Measurements from ENCODE around the gene HDAC7.

DNA sequence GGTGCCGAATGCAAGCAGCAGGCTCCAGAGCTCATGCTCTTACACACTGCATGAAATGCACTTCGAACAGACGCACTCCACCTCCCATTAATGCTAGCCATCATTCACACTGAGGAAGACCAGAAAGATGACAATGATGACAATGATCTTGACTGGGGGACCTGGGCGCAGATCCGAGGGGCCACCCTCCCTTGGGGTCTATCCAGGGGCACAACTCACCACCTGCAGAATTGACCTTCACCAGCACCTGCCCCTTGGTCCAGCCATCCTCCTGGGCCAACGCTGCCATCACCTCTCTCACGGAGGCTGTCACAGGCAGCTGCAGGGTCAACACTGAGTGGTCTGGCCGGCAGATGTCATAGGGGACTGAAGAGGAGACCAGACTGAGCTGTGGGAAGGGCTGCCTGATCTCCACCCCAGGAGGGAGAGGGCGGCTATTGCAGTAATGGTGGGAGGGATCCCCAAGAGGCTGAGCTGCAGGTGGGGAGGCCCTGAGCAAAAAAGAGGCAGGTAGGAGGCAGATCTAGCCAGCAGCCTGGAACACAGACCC is 76.3 kb downstream of the HDAC7 start:
- TF ChIP-seq CTCF (IDR thresholded peaks at IDR 0.05) (no peak), POLR2A (IDR thresholded peaks at IDR 0.05) (no peak)

Data from prostate gland (tissue), 2 donors.